Transverse colon (tissue), 4 donors: ENCODE measurements around the gene KAZN. TPM values are rescaled to one million over a fixed set of nuclear protein-coding genes. Genes with fewer than 3 reads are reported as not detected.

ENCODE experiments used
- DNase-seq: peaks from one replicate; pipeline ENCODE4 v3.0.0-alpha.2; 2019
- H3K27ac ChIP-seq, 4 donors: fragments of 200-600 bp; sonication (generic); 2 replicates each; pipeline ENCODE4 v1.5.1; 2016 to 2018; ENCODE audit warnings: inconsistent platforms in 4 of 4
- H3K27me3 ChIP-seq: fragments of 200-600 bp; sonication (generic); 2 replicates; pipeline ENCODE4 v1.5.1; 2017; ENCODE audit warnings: inconsistent platforms
- H3K36me3 ChIP-seq, 4 donors: fragments of 200-600 bp; sonication (generic); 2 replicates each; pipeline ENCODE4 v1.5.1; 2017 to 2019; ENCODE audit warnings: inconsistent platforms in 4 of 4
- H3K4me1 ChIP-seq, 4 donors: fragments of 200-600 bp; sonication (generic); 2 replicates each; pipeline ENCODE4 v1.5.1; 2017 to 2020; ENCODE audit warnings: inconsistent platforms in 4 of 4
- H3K4me3 ChIP-seq, 4 donors: fragments of 200-600 bp; sonication (generic); 1 replicate in 1 of 4; 2 replicates in 3 of 4; pipeline versions ENCODE4 v1.5.1 to v1.6.1; 2017 to 2019; ENCODE audit warnings: inconsistent platforms in 4 of 4
- H3K9me3 ChIP-seq, 2 donors: fragments of 200-600 bp; sonication (generic); 2 replicates each; pipeline ENCODE4 v1.5.1; 2017 to 2019; ENCODE audit warnings: inconsistent platforms in 2 of 2
- CTCF ChIP-seq, 5 experiments: fragments of 200-600 bp in 3 of 5; fragments of 450-650 bp in 2 of 5; sonication (generic) in 3 of 5; IDR thresholded peaks; 1 replicate in 2 of 5; 2 replicates in 3 of 5; pipeline ENCODE4 v1.5.1; 2016 to 2017; ENCODE audit warnings: antibody characterized with exemption in 5 of 5, inconsistent platforms in 3 of 5, mild to moderate bottlenecking in 2 of 5, moderate library complexity in 1 of 5
- EP300 ChIP-seq: sonication (generic); formaldehyde crosslinking; IDR thresholded peaks from one replicate; pipeline ENCODE4 v1.6.1; 2017; ENCODE audit warnings: antibody characterized with exemption, low read depth
- POLR2A ChIP-seq: fragments of 450-650 bp; IDR thresholded peaks from one replicate; pipeline ENCODE4 v1.6.1; 2016; ENCODE audit warnings: antibody characterized with exemption, mild to moderate bottlenecking, moderate library complexity
- POLR2AphosphoS5 ChIP-seq, 3 donors: sonication (generic); formaldehyde crosslinking; IDR thresholded peaks; one replicate each; pipeline ENCODE4 v1.6.1; 2016; ENCODE audit warnings: antibody characterized with exemption in 3 of 3
- WGBS, 2 donors: methylation state at CpG; one replicate each; pipeline ENCODE4 v1.1.5; 2018; ENCODE audit warnings: low coverage in 1 of 2; 5-methylcytosine and 5-hydroxymethylcytosine counted together
- in situ Hi-C, 4 donors: fragments of 200-750 bp; cut with MboI; loops; one replicate each; pipeline versions ENCODE4 v1.15.0 to v1.15.1; 2017; ENCODE audit warnings: low sequenced_read_pairs in 3 of 4, low pct_ligation_motif_present in 1 of 4, low pct_unique_long_range_greater_than_20kb in 1 of 4
- intact Hi-C: fragments of 100-400 bp; cut with DNase I; formaldehyde crosslinking; loops from one replicate; pipeline ENCODE4 v1.15.1; 2023; ENCODE audit warnings: low total_unique reads
- total RNA-seq, 4 donors: library from RNA; depleted of rRNA; stranded (reverse); fragments of >200 nt; gene quantifications; one replicate each; pipeline ENCODE4 v1.1.0, GENCODE V29; 2016

KAZN gene
- total RNA-seq, 4 donors from 2014 or later, result 12.0 to 17.1 (median 16.2) TPM

GRCh38 chr1:15083578-15083977 is 485.1 kb downstream of the KAZN start:
- intact Hi-C loops (no loop called here), in situ Hi-C loops (no loop called here)

GRCh38 chr1:15088281-15088971 is 489.9 kb downstream of the KAZN start:
- intact Hi-C loops (no loop called here), in situ Hi-C loops (no loop called here)
- Histone ChIP-seq H3K36me3 (no peaks in the 10 kb centered on the region), H3K4me3 (no peak overlapping the region), H3K27ac (peak overlapping the region; percentile 26 to 49 (median 40)), H3K9me3 (no peaks in the 10 kb centered on the region), H3K27me3 (no peaks in the 10 kb centered on the region), H3K4me1 (peaks cover 10 to 28% (median 13%) of the 10 kb centered on the region in 4 donors)
- TF ChIP-seq POLR2AphosphoS5 (IDR thresholded peaks at IDR 0.05) (no peak), CTCF (IDR thresholded peaks at IDR 0.05) (no peak)
- no peak for DNase-seq
- 63 to 80% methylated on average over 1 to 16 of the region's 16 CpGs for WGBS, 2 donors

More at GRCh38 chr1:15083578-15083977, 485.1 kb downstream of the KAZN start:
- DNase-seq, result no peak
- no peaks in the 10 kb centered on the region for H3K27me3 ChIP-seq
- H3K9me3 ChIP-seq, result no peaks in the 10 kb centered on the region
- TF ChIP-seq CTCF (IDR thresholded peaks at IDR 0.05) (no peak), POLR2A (no peak), POLR2AphosphoS5 (IDR thresholded peaks at IDR 0.05) (no peak), EP300 (no peak)
- H3K36me3 ChIP-seq, result no peaks in the 10 kb centered on the region
- H3K27ac ChIP-seq, result no peak overlapping the region
- H3K4me3 ChIP-seq, result no peak overlapping the region
- 92% methylated on average over 7 of the region's 7 CpGs; no CpG with 5 or more reads in 1 of the 2 donors for WGBS, 2 donors
- H3K4me1 ChIP-seq, result peaks cover 0 to 7% (median 1%) of the 10 kb centered on the region in 4 donors

- Histone ChIP-seq H3K27ac (peak overlapping the region in 2 of 4 donors; percentile 34 to 46), H3K4me3 (no peak overlapping the region), H3K9me3 (no peaks in the 10 kb centered on the region), H3K27me3 (no peaks in the 10 kb centered on the region), H3K4me1 (peaks cover 10 to 28% (median 13%) of the 10 kb centered on the region in 4 donors), H3K36me3 (no peaks in the 10 kb centered on the region)
- in situ Hi-C loops (no loop called here), intact Hi-C loops (no loop called here)
- WGBS, 2 donors, result 52 to 59% methylated on average over 3 to 4 of the region's 4 CpGs
- no peak for DNase-seq
- TF ChIP-seq POLR2AphosphoS5 (IDR thresholded peaks at IDR 0.05), result no peak
- no peak for TF ChIP-seq EP300
- no peak for TF ChIP-seq CTCF (IDR thresholded peaks at IDR 0.05)
- TF ChIP-seq POLR2A, result no peak
Measured at GRCh38 chr1:15089258-15089992, 490.9 kb downstream of the KAZN start.

GRCh38 chr1:15090373-15090772 is 491.9 kb downstream of the KAZN start:
- DNase-seq, result peak; percentile 88
- H3K9me3 ChIP-seq, result no peaks in the 10 kb centered on the region
- peaks cover 10 to 28% (median 13%) of the 10 kb centered on the region in 4 donors for H3K4me1 ChIP-seq
- no peaks in the 10 kb centered on the region for H3K27me3 ChIP-seq
- no peak overlapping the region for H3K4me3 ChIP-seq
- intact Hi-C loops (no loop called here), in situ Hi-C loops (no loop called here)
- peak overlapping the region in 1 of 4 donors; percentile 17 for H3K27ac ChIP-seq
- no peaks in the 10 kb centered on the region for H3K36me3 ChIP-seq
- WGBS, 2 donors, result 36% methylated on average over 13 of the region's 13 CpGs; no CpG with 5 or more reads in 1 of the 2 donors
- TF ChIP-seq POLR2A, result no peak
- no peak for TF ChIP-seq CTCF (IDR thresholded peaks at IDR 0.05)
- TF ChIP-seq EP300, result no peak
- TF ChIP-seq POLR2AphosphoS5 (IDR thresholded peaks at IDR 0.05), result no peak
